Karpas-422 (cell line): Measurements from ENCODE around the gene TMEM252. TPM values are rescaled to one million over a fixed set of nuclear protein-coding genes. Genes with fewer than 3 reads are reported as not detected.

Source experiments
- DNase-seq: peaks from one replicate; pipeline ENCODE4 v3.0.0-alpha.2; 2015
- H2AFZ ChIP-seq: fragments of 200-600 bp; sonication (generic); 2 replicates; pipeline ENCODE4 v1.6.1; 2014; ENCODE audit warnings: antibody characterized with exemption, low read length, mixed read lengths
- H3K27ac ChIP-seq: fragments of 200-600 bp; sonication (generic); 2 replicates; pipeline ENCODE4 v1.5.1; 2014; ENCODE audit warnings: mild to moderate bottlenecking, low read length, moderate library complexity
- H3K27me3 ChIP-seq: fragments of 200-600 bp; sonication (generic); 2 replicates; pipeline ENCODE4 v1.6.1; 2014; ENCODE audit warnings: low read length, mixed read lengths
- H3K36me3 ChIP-seq: fragments of 200-600 bp; sonication (generic); 2 replicates; pipeline ENCODE4 v1.6.1; 2014; ENCODE audit warnings: low read length, mixed read lengths; ENCODE audit not compliant: insufficient read depth
- H3K4me1 ChIP-seq: fragments of 200-600 bp; sonication (generic); 2 replicates; pipeline ENCODE4 v1.6.1; 2014; ENCODE audit warnings: mild to moderate bottlenecking, low read length, mixed read lengths
- H3K4me2 ChIP-seq: fragments of 200-600 bp; sonication (generic); 2 replicates; pipeline ENCODE4 v1.6.1; 2014; ENCODE audit warnings: low read length, low read depth, mild to moderate bottlenecking; ENCODE audit not compliant: poor library complexity, severe bottlenecking
- H3K4me3 ChIP-seq: fragments of 200-600 bp; sonication (generic); 2 replicates; pipeline ENCODE4 v1.5.1; 2014; ENCODE audit warnings: mild to moderate bottlenecking, antibody characterized with exemption, low read length, mixed read lengths
- H3K79me2 ChIP-seq: fragments of 200-600 bp; sonication (generic); 2 replicates; pipeline ENCODE4 v1.6.1; 2014; ENCODE audit warnings: mild to moderate bottlenecking, low read length, mixed read lengths
- H3K9ac ChIP-seq: fragments of 200-600 bp; sonication (generic); 2 replicates; pipeline ENCODE4 v1.6.0; 2014; ENCODE audit warnings: low read length
- H3K9me2 ChIP-seq: fragments of 200-600 bp; sonication (generic), shearing (Covaris generic); replicated peaks from 2 replicates; pipeline ENCODE4 v1.6.0; 2014; ENCODE audit warnings: mild to moderate bottlenecking, low read length, moderate library complexity; ENCODE audit not compliant: insufficient read depth
- H3K9me3 ChIP-seq: fragments of 300-700, 200-600 bp; sonication (generic); 2 replicates; pipeline ENCODE4 v1.6.1; 2014; ENCODE audit warnings: low read length, mixed read lengths
- H4K20me1 ChIP-seq: fragments of 200-600 bp; sonication (generic); 2 replicates; pipeline ENCODE4 v1.6.1; 2014; ENCODE audit warnings: mild to moderate bottlenecking, antibody characterized with exemption, low read length, low read depth; ENCODE audit not compliant: insufficient read depth
- total RNA-seq: library from RNA; depleted of rRNA; stranded (reverse); fragments of >200 nt; shearing (Covaris generic); gene quantifications from 2 replicates; pipeline ENCODE4 v1.2.3, GENCODE V29; 2014; ENCODE audit warnings: low replicate concordance

TMEM252 gene
- total RNA-seq, 1 experiment from 2014 or later, result not detected

- Histone ChIP-seq H3K4me3 (no peak overlapping the region), H3K9me2 (no peaks in the 10 kb centered on the region), H3K79me2 (no peaks in the 10 kb centered on the region), H3K9ac (no peak overlapping the region), H3K9me3 (no peaks in the 10 kb centered on the region), H3K36me3 (no peaks in the 10 kb centered on the region), H3K4me2 (no peak overlapping the region), H3K27ac (no peak overlapping the region), H3K27me3 (no peaks in the 10 kb centered on the region), H4K20me1 (no peaks in the 10 kb centered on the region), H3K4me1 (no peaks in the 10 kb centered on the region), H2AFZ (no peak overlapping the region)
- DNase-seq, result no peak
Observed at GRCh38 chr9:68498816-68499215, 41.9 kb downstream of the TMEM252 start.

GRCh38 chr9:68497629-68498028 lies 43.1 kb downstream of the TMEM252 start:
- Histone ChIP-seq H3K4me3 (no peak overlapping the region), H3K9ac (no peak overlapping the region), H4K20me1 (no peaks in the 10 kb centered on the region), H3K9me2 (no peaks in the 10 kb centered on the region), H3K9me3 (no peaks in the 10 kb centered on the region), H3K36me3 (no peaks in the 10 kb centered on the region), H3K79me2 (no peaks in the 10 kb centered on the region), H3K4me2 (no peak overlapping the region), H2AFZ (no peak overlapping the region), H3K4me1 (no peaks in the 10 kb centered on the region), H3K27me3 (no peaks in the 10 kb centered on the region), H3K27ac (no peak overlapping the region)
- no peak for DNase-seq

- Histone ChIP-seq H3K9me2 (no peaks in the 10 kb centered on the region), H3K4me1 (no peaks in the 10 kb centered on the region), H3K79me2 (no peaks in the 10 kb centered on the region), H3K27me3 (no peaks in the 10 kb centered on the region), H3K9me3 (no peaks in the 10 kb centered on the region), H3K4me3 (no peak overlapping the region), H3K9ac (no peak overlapping the region), H3K36me3 (no peaks in the 10 kb centered on the region), H2AFZ (no peak overlapping the region), H3K4me2 (no peak overlapping the region), H3K27ac (no peak overlapping the region), H4K20me1 (no peaks in the 10 kb centered on the region)
- no peak for DNase-seq
Observed at GRCh38 chr9:68496356-68496755, 44.3 kb downstream of the TMEM252 start.

GRCh38 chr9:68495247-68495646 lies 45.4 kb downstream of the TMEM252 start:
- Histone ChIP-seq H3K9ac (no peak overlapping the region), H4K20me1 (no peaks in the 10 kb centered on the region), H2AFZ (no peak overlapping the region), H3K4me1 (no peaks in the 10 kb centered on the region), H3K4me2 (no peak overlapping the region), H3K27ac (no peak overlapping the region), H3K36me3 (no peaks in the 10 kb centered on the region), H3K27me3 (no peaks in the 10 kb centered on the region), H3K79me2 (no peaks in the 10 kb centered on the region), H3K9me2 (no peaks in the 10 kb centered on the region), H3K9me3 (no peaks in the 10 kb centered on the region), H3K4me3 (no peak overlapping the region)
- DNase-seq, result no peak

GRCh38 chr9:68493958-68494577 lies 46.6 kb downstream of the TMEM252 start:
- H3K4me3 ChIP-seq, result no peak overlapping the region
- no peak for DNase-seq
- H2AFZ ChIP-seq, result no peak overlapping the region
- no peaks in the 10 kb centered on the region for H3K9me3 ChIP-seq
- no peak overlapping the region for H3K4me2 ChIP-seq
- no peaks in the 10 kb centered on the region for H3K9me2 ChIP-seq
- H3K27ac ChIP-seq, result no peak overlapping the region
- H3K27me3 ChIP-seq, result no peaks in the 10 kb centered on the region
- H3K79me2 ChIP-seq, result no peaks in the 10 kb centered on the region
- no peaks in the 10 kb centered on the region for H3K36me3 ChIP-seq
- no peak overlapping the region for H3K9ac ChIP-seq
- H3K4me1 ChIP-seq, result no peaks in the 10 kb centered on the region
- H4K20me1 ChIP-seq, result no peaks in the 10 kb centered on the region

GRCh38 chr9:68493541-68493940 lies 47.1 kb downstream of the TMEM252 start:
- no peaks in the 10 kb centered on the region for H3K4me1 ChIP-seq
- no peak overlapping the region for H3K4me2 ChIP-seq
- no peaks in the 10 kb centered on the region for H3K9me3 ChIP-seq
- H3K9ac ChIP-seq, result no peak overlapping the region
- H3K79me2 ChIP-seq, result no peaks in the 10 kb centered on the region
- no peaks in the 10 kb centered on the region for H3K9me2 ChIP-seq
- no peaks in the 10 kb centered on the region for H3K36me3 ChIP-seq
- DNase-seq, result no peak
- H3K4me3 ChIP-seq, result no peak overlapping the region
- no peak overlapping the region for H2AFZ ChIP-seq
- H3K27ac ChIP-seq, result no peak overlapping the region
- no peaks in the 10 kb centered on the region for H4K20me1 ChIP-seq
- H3K27me3 ChIP-seq, result no peaks in the 10 kb centered on the region

GRCh38 chr9:68492806-68493205 lies 47.9 kb downstream of the TMEM252 start:
- no peak overlapping the region for H3K9ac ChIP-seq
- H3K36me3 ChIP-seq, result no peaks in the 10 kb centered on the region
- no peak overlapping the region for H2AFZ ChIP-seq
- H3K4me1 ChIP-seq, result no peaks in the 10 kb centered on the region
- DNase-seq, result no peak
- H3K27ac ChIP-seq, result no peak overlapping the region
- H3K9me3 ChIP-seq, result no peaks in the 10 kb centered on the region
- H4K20me1 ChIP-seq, result no peaks in the 10 kb centered on the region
- H3K9me2 ChIP-seq, result no peaks in the 10 kb centered on the region
- no peak overlapping the region for H3K4me2 ChIP-seq
- no peaks in the 10 kb centered on the region for H3K79me2 ChIP-seq
- no peaks in the 10 kb centered on the region for H3K27me3 ChIP-seq
- H3K4me3 ChIP-seq, result no peak overlapping the region

- Histone ChIP-seq H3K9me2 (no peaks in the 10 kb centered on the region), H3K27me3 (no peaks in the 10 kb centered on the region), H3K27ac (no peak overlapping the region), H3K4me2 (no peak overlapping the region), H4K20me1 (no peaks in the 10 kb centered on the region), H3K79me2 (no peaks in the 10 kb centered on the region), H2AFZ (no peak overlapping the region), H3K4me1 (no peaks in the 10 kb centered on the region), H3K36me3 (no peaks in the 10 kb centered on the region), H3K9ac (no peak overlapping the region), H3K9me3 (no peaks in the 10 kb centered on the region), H3K4me3 (no peak overlapping the region)
- no peak for DNase-seq
Observed at GRCh38 chr9:68489646-68490045, 51.0 kb downstream of the TMEM252 start.

- no peaks in the 10 kb centered on the region for H4K20me1 ChIP-seq
- H3K9ac ChIP-seq, result no peak overlapping the region
- no peaks in the 10 kb centered on the region for H3K4me1 ChIP-seq
- DNase-seq, result no peak
- no peak overlapping the region for H3K4me2 ChIP-seq
- no peaks in the 10 kb centered on the region for H3K9me3 ChIP-seq
- H3K4me3 ChIP-seq, result no peak overlapping the region
- H3K9me2 ChIP-seq, result no peaks in the 10 kb centered on the region
- H2AFZ ChIP-seq, result no peak overlapping the region
- no peaks in the 10 kb centered on the region for H3K27me3 ChIP-seq
- H3K27ac ChIP-seq, result no peak overlapping the region
- no peaks in the 10 kb centered on the region for H3K79me2 ChIP-seq
- H3K36me3 ChIP-seq, result no peaks in the 10 kb centered on the region
Observed at GRCh38 chr9:68488126-68488525, 52.6 kb downstream of the TMEM252 start.
